Right lobe of liver (tissue), 4 donors: ENCODE data around the gene MREG.

ENCODE experiments used
- POLR2A ChIP-seq: fragments of 450-650 bp; IDR thresholded peaks from one replicate; pipeline ENCODE4 v1.6.1; 2017; ENCODE audit warnings: antibody characterized with exemption, mild to moderate bottlenecking
- TF ChIP-seq, protein P1 (sequence below), 4 donors: fragments of 200-600 bp in 3 of 4; fragments of 450-650 bp in 1 of 4; IDR thresholded peaks; one replicate each; pipeline versions ENCODE4 v1.5.1 to v1.8.0; 2016 to 2022; ENCODE audit warnings: antibody characterized with exemption in 4 of 4, mild to moderate bottlenecking in 2 of 4
- donor health status: DM: no; HTN: no; CAD: no.
- donor health status: DM: no; HTN: no; CAD: no.
- donor health status: DM: no; HTN: yes; CAD: no.

- TF ChIP-seq, protein P1, sequence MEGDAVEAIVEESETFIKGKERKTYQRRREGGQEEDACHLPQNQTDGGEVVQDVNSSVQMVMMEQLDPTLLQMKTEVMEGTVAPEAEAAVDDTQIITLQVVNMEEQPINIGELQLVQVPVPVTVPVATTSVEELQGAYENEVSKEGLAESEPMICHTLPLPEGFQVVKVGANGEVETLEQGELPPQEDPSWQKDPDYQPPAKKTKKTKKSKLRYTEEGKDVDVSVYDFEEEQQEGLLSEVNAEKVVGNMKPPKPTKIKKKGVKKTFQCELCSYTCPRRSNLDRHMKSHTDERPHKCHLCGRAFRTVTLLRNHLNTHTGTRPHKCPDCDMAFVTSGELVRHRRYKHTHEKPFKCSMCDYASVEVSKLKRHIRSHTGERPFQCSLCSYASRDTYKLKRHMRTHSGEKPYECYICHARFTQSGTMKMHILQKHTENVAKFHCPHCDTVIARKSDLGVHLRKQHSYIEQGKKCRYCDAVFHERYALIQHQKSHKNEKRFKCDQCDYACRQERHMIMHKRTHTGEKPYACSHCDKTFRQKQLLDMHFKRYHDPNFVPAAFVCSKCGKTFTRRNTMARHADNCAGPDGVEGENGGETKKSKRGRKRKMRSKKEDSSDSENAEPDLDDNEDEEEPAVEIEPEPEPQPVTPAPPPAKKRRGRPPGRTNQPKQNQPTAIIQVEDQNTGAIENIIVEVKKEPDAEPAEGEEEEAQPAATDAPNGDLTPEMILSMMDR (IDR thresholded peaks at IDR 0.05), result no peak
- peak; percentile 42 for TF ChIP-seq POLR2A
Observed at GRCh38 chr2:216057688-216058193, 44.4 kb upstream of the MREG start.
